Liver (tissue), 9 donors: Measurements from ENCODE around the gene TEX36. TPM values are rescaled to one million over a fixed set of nuclear protein-coding genes. Genes with fewer than 3 reads are reported as not detected.

ENCODE experiments used
- DNase-seq: peaks from one replicate; pipeline ENCODE4 v3.0.0-alpha.2; 2017; ENCODE audit warnings: low spot score
- H3K27ac ChIP-seq, 2 donors: one replicate each; pipeline ENCODE4 v1.7.0; 2013; ENCODE audit warnings: inconsistent platforms in 2 of 2, low read length in 2 of 2, control low read depth in 1 of 2, low read depth in 1 of 2, mild to moderate bottlenecking in 1 of 2
- H3K27me3 ChIP-seq, 4 donors: one replicate each; pipeline versions ENCODE4 v1.6.1 to v1.7.0; 2013; ENCODE audit warnings: low read length in 3 of 4, inconsistent platforms in 1 of 4, mild to moderate bottlenecking in 1 of 4, moderate library complexity in 1 of 4; ENCODE audit not compliant: control insufficient read depth in 4 of 4, insufficient read depth in 4 of 4
- H3K36me3 ChIP-seq, 4 donors: one replicate each; pipeline versions ENCODE4 v1.6.1 to v1.7.0; 2013; ENCODE audit warnings: low read length in 3 of 4, mild to moderate bottlenecking in 3 of 4, low read depth in 1 of 4, moderate library complexity in 1 of 4; ENCODE audit not compliant: control insufficient read depth in 4 of 4, insufficient read depth in 3 of 4
- H3K4me1 ChIP-seq, 4 donors: one replicate each; pipeline versions ENCODE4 v1.6.1 to v1.7.0; 2013; ENCODE audit warnings: low read length in 3 of 4, mild to moderate bottlenecking in 3 of 4, moderate library complexity in 1 of 4; ENCODE audit not compliant: control insufficient read depth in 4 of 4, insufficient read depth in 4 of 4
- H3K4me3 ChIP-seq, 3 donors: one replicate each; pipeline versions ENCODE4 v1.6.1 to v1.7.0; 2013; ENCODE audit warnings: low read length in 3 of 3, control low read depth in 1 of 3, low read depth in 1 of 3, mild to moderate bottlenecking in 1 of 3
- H3K9ac ChIP-seq, 2 donors: one replicate each; pipeline ENCODE4 v1.7.0; 2013; ENCODE audit warnings: low read length in 2 of 2, mild to moderate bottlenecking in 2 of 2, moderate library complexity in 2 of 2, control low read depth in 1 of 2, low read depth in 1 of 2
- H3K9me3 ChIP-seq, 4 donors: one replicate each; pipeline versions ENCODE4 v1.6.1 to v1.7.0; 2013; ENCODE audit warnings: low read length in 3 of 4; ENCODE audit not compliant: control insufficient read depth in 4 of 4
- ATF3 ChIP-seq: IDR thresholded peaks from 2 replicates; pipeline ENCODE4 v1.6.1; 2016; ENCODE audit warnings: antibody characterized with exemption
- CTCF ChIP-seq: fragments of 150-350 bp; IDR thresholded peaks from 2 replicates; pipeline ENCODE4 v1.5.1; 2017; ENCODE audit warnings: improper control_type of control experiment, low read depth, low read length; ENCODE audit not compliant: missing input control
- EGR1 ChIP-seq, 2 donors: IDR thresholded peaks; 2 replicates each; pipeline ENCODE4 v1.6.1; 2016 to 2018; ENCODE audit warnings: antibody characterized with exemption in 2 of 2, low read depth in 2 of 2
- FOXA1 ChIP-seq: IDR thresholded peaks from 2 replicates; pipeline ENCODE4 v1.6.1; 2016; ENCODE audit warnings: antibody characterized with exemption
- FOXA2 ChIP-seq: IDR thresholded peaks from 2 replicates; pipeline ENCODE4 v1.6.1; 2016; ENCODE audit warnings: antibody characterized with exemption
- GABPA ChIP-seq, 2 donors: IDR thresholded peaks in 1 of 2; conservative IDR thresholded peaks in 1 of 2; 2 replicates each; pipeline ENCODE4 v1.6.1; 2016; ENCODE audit warnings: antibody characterized with exemption in 2 of 2, mild to moderate bottlenecking in 1 of 2, moderate library complexity in 1 of 2
- HNF4G ChIP-seq: IDR thresholded peaks from 2 replicates; pipeline ENCODE4 v1.6.1; 2016; ENCODE audit warnings: antibody characterized with exemption
- JUND ChIP-seq, 2 donors: IDR thresholded peaks; 2 replicates each; pipeline ENCODE4 v1.6.1; 2016; ENCODE audit warnings: antibody characterized with exemption in 2 of 2
- MAX ChIP-seq: IDR thresholded peaks from 2 replicates; pipeline ENCODE4 v1.6.1; 2016; ENCODE audit warnings: antibody characterized with exemption
- NR2F2 ChIP-seq: IDR thresholded peaks from 2 replicates; pipeline ENCODE4 v1.6.1; 2016; ENCODE audit warnings: antibody characterized with exemption
- RAD21 ChIP-seq, 2 donors: IDR thresholded peaks; 2 replicates each; pipeline ENCODE4 v1.6.1; 2016; ENCODE audit warnings: antibody characterized with exemption in 2 of 2, mild to moderate bottlenecking in 2 of 2
- REST ChIP-seq: IDR thresholded peaks from 2 replicates; pipeline ENCODE4 v1.6.1; 2016; ENCODE audit warnings: antibody characterized with exemption, mild to moderate bottlenecking
- TAF1 ChIP-seq: conservative IDR thresholded peaks from 2 replicates; pipeline ENCODE4 v1.6.1; 2016; ENCODE audit warnings: antibody characterized with exemption, mild to moderate bottlenecking
- ZBTB33 ChIP-seq: IDR thresholded peaks from 2 replicates; pipeline ENCODE4 v1.6.1; 2016; ENCODE audit warnings: antibody characterized with exemption
- WGBS: extraction: QIAGEN DNeasy Blood & Tissue Kit; methylation state at CpG from one replicate; pipeline ENCODE4 v1.1.7; 2013; 5-methylcytosine and 5-hydroxymethylcytosine counted together
- polyA plus RNA-seq, 2 donors: library from polyadenylated mRNA; stranded (reverse) in 1 of 2; unstranded in 1 of 2; fragments of 200-250 nt in 1 of 2; fragments of >200 nt in 1 of 2; fragmentation: Nextera tagmentation in 1 of 2; extraction: Ambion mirVana in 1 of 2; gene quantifications; one replicate each; pipeline versions ENCODE4 v1.2.1 to v1.2.3, GENCODE V29; 2013 to 2015
- total RNA-seq, 2 donors: library from RNA; depleted of rRNA; stranded (reverse); fragments of >200 nt; gene quantifications; one replicate each; pipeline ENCODE4 v1.2.3, GENCODE V29; 2014
- donor health status: healthy.
- donor health status: healthy.
- donor health status: healthy.
- donor health status: healthy.
- donor health status: healthy.

Gene TEX36
- total and polyA plus RNA-seq, 4 donors = not detected

GRCh38 chr10:125661941-125662515 lies 20.9 kb downstream of the TEX36 start:
- TF ChIP-seq TAF1 (no peak), EGR1 (IDR thresholded peaks at IDR 0.05; ENCODE audit: low read depth in 2 of 2) (no peak)
- no peaks in the 10 kb centered on the region for H3K9me3 ChIP-seq
- H3K4me1 ChIP-seq = no peaks in the 10 kb centered on the region
- no peak for DNase-seq
- H3K36me3 ChIP-seq = no peaks in the 10 kb centered on the region
- peaks cover 0 to 2% (median 0%) of the 10 kb centered on the region in 4 donors for H3K27me3 ChIP-seq
- H3K27ac ChIP-seq = no peak overlapping the region
- no peak overlapping the region for H3K4me3 ChIP-seq
- H3K9ac ChIP-seq = no peak overlapping the region
- WGBS = 61% methylated on average over 7 of the region's 7 CpGs

- Histone ChIP-seq H3K9ac (no peak overlapping the region), H3K4me3 (no peak overlapping the region), H3K9me3 (no peaks in the 10 kb centered on the region), H3K36me3 (no peaks in the 10 kb centered on the region), H3K27me3 (no peaks in the 10 kb centered on the region), H3K4me1 (no peaks in the 10 kb centered on the region), H3K27ac (no peak overlapping the region)
- WGBS = 84% methylated on average over 12 of the region's 12 CpGs
- TF ChIP-seq GABPA (IDR thresholded peaks at IDR 0.05 in 1 of 2, conservative IDR thresholded peaks at IDR 0.05 in 1 of 2) (no peak), NR2F2 (no peak), TAF1 (no peak), MAX (no peak), RAD21 (IDR thresholded peaks at IDR 0.05) (no peak), FOXA2 (no peak), ZBTB33 (no peak), FOXA1 (no peak), ATF3 (no peak), CTCF (no peak), HNF4G (no peak), JUND (IDR thresholded peaks at IDR 0.05) (no peak), REST (no peak)
- DNase-seq = no peak
These were observed 21.5 kb downstream of the TEX36 start for GRCh38 chr10:125661431-125661940.
